K562 (cell line): ENCODE results near the gene PTPRC. TPM values are rescaled to one million over a fixed set of nuclear protein-coding genes. Genes with fewer than 3 reads are reported as not detected.

Experiments
- ATAC-seq: fragments of 200-7000 bp; cut with Tn5 transposase; 3 replicates; pipeline ENCODE4 v1.9.1; 2020; ENCODE audit warnings: moderate library complexity
- BruUV-seq: library from RNA; stranded (reverse); fragments of 400-500 nt; replicated peaks from 2 replicates; lab custom pipeline; 2021; lab: Mats Ljungman, UMichigan
- CTCF ChIA-PET: fragments of 300-600 bp; formaldehyde crosslinking; extraction: SDS; loops from one replicate; lab custom pipeline; 2021; ENCODE audit warnings: low intra/inter-chr PET ratio; lab: Yijun Ruan, JAX
- POLR2A ChIA-PET: fragments of 300-600, 350-650 bp; sonication (Branson Sonifier 250); formaldehyde crosslinking; extraction: SDS; loops from one replicate; lab custom pipeline; 2021; ENCODE audit warnings: antibody characterized with exemption, inconsistent platforms; lab: Yijun Ruan, JAX
- DNase-seq, 4 experiments: peaks; one replicate each; pipeline versions ENCODE4 v3.0.0 to v3.0.0-alpha.2; 2011 to 2018; ENCODE audit warnings: low spot score in 3 of 4, mixed read lengths in 3 of 4; ENCODE audit errors: extremely low read depth in 1 of 4
- FAIRE-seq: peaks from 2 replicates; lab custom pipeline; 2011; peaks lifted over from hg19 to GRCh38; lab: Jason Lieb, UNC
- H2AFZ ChIP-seq: 2 replicates; pipeline ENCODE4 v1.6.0; 2011; ENCODE audit warnings: low read depth, low read length, control low read depth, inconsistent platforms
- H3K27ac ChIP-seq: fragments of 200-600 bp; 3 replicates; pipeline ENCODE4 v1.8.0; 2011; ENCODE audit warnings: low read depth, mild to moderate bottlenecking, control low read depth, inconsistent platforms, low read length, moderate library complexity, mixed read lengths; ENCODE audit errors: extremely low read depth
- H3K27me3 ChIP-seq, 2 experiments: fragments of 300-600 bp in 1 of 2; 2 replicates in 1 of 2; 3 replicates in 1 of 2; pipeline versions ENCODE4 v1.6.0 to v1.8.0; 2011; ENCODE audit warnings: inconsistent platforms in 2 of 2, low read length in 2 of 2, mild to moderate bottlenecking in 1 of 2, mixed read lengths in 1 of 2, moderate library complexity in 1 of 2; ENCODE audit not compliant: control insufficient read depth in 2 of 2, insufficient read depth in 2 of 2
- H3K36me3 ChIP-seq: fragments of 300-600 bp; 3 replicates; pipeline ENCODE4 v1.8.0; 2011; ENCODE audit warnings: mild to moderate bottlenecking, low read length, inconsistent platforms; ENCODE audit not compliant: control insufficient read depth, insufficient read depth
- H3K4me1 ChIP-seq, 2 experiments: fragments of 200-600 bp in 1 of 2; replicated peaks in 1 of 2; 2 replicates in 1 of 2; 3 replicates in 1 of 2; pipeline versions ENCODE4 v1.5.1 to v1.8.0; 2011; ENCODE audit warnings: inconsistent platforms in 2 of 2, low read length in 2 of 2, mild to moderate bottlenecking in 1 of 2, mixed read lengths in 1 of 2, moderate library complexity in 1 of 2; ENCODE audit not compliant: control insufficient read depth in 2 of 2, insufficient read depth in 2 of 2
- H3K4me2 ChIP-seq: 2 replicates; pipeline ENCODE4 v1.6.1; 2011; ENCODE audit warnings: low read length, control low read depth, inconsistent platforms, mixed read lengths; ENCODE audit not compliant: insufficient read depth
- H3K4me3 ChIP-seq: fragments of 200-600 bp; sonication (generic), shearing (Covaris generic); 2 replicates; pipeline ENCODE4 v1.5.1; 2016; ENCODE audit warnings: control low read depth, inconsistent platforms
- H3K79me2 ChIP-seq: fragments of 200-600 bp; 3 replicates; pipeline ENCODE4 v1.8.0; 2011; ENCODE audit warnings: low read length, inconsistent platforms; ENCODE audit not compliant: control insufficient read depth, insufficient read depth
- H3K9ac ChIP-seq, 2 experiments: 2 replicates each; pipeline versions ENCODE4 v1.6.0 to v1.6.1; 2011; ENCODE audit warnings: low read depth in 2 of 2, low read length in 2 of 2, control low read depth in 1 of 2, inconsistent platforms in 1 of 2, mild to moderate bottlenecking in 1 of 2, mixed read lengths in 1 of 2; ENCODE audit not compliant: insufficient read depth in 1 of 2
- H3K9me1 ChIP-seq: one replicate; pipeline ENCODE4 v1.6.0; 2011; ENCODE audit warnings: inconsistent platforms, mild to moderate bottlenecking, low read length, moderate library complexity; ENCODE audit not compliant: control insufficient read depth, insufficient read depth
- H3K9me3 ChIP-seq: replicated peaks from 2 replicates; pipeline ENCODE4 v1.5.1; 2011; ENCODE audit warnings: low read depth, low read length, inconsistent platforms; ENCODE audit not compliant: control insufficient read depth, insufficient read depth
- H4K20me1 ChIP-seq: replicated peaks from 2 replicates; pipeline ENCODE4 v1.6.1; 2011; ENCODE audit warnings: low read length, inconsistent platforms, mixed read lengths; ENCODE audit not compliant: control insufficient read depth, insufficient read depth
- CHCHD3 ChIP-seq: fragments of 250-450 bp; sonication (Bioruptor Pico); IDR thresholded peaks from 2 replicates; pipeline ENCODE4 v2.1.2; 2022; ENCODE audit warnings: mild to moderate bottlenecking
- ERF ChIP-seq: fragments of 450-650 bp; formaldehyde crosslinking; IDR thresholded peaks from 2 replicates; pipeline ENCODE4 v1.4.0; 2020; ENCODE audit warnings: mild to moderate bottlenecking, mixed read lengths
- GTF2E2 ChIP-seq: fragments of 200-800 bp; sonication (Bioruptor generic); IDR thresholded peaks from 2 replicates; pipeline ENCODE4 v1.6.1; 2016; ENCODE audit warnings: missing genetic modification characterization, missing compliant biosample characterization
- NFYB ChIP-seq: IDR thresholded peaks from 2 replicates; pipeline ENCODE4 v1.6.1; 2011; ENCODE audit warnings: mild to moderate bottlenecking, moderate library complexity; ENCODE audit not compliant: insufficient read length; ENCODE audit errors: extremely low read depth
- PTRF ChIP-seq: fragments of 450-650 bp; IDR thresholded peaks from 2 replicates; pipeline ENCODE4 v1.6.1; 2016; ENCODE audit warnings: mild to moderate bottlenecking, missing genetic modification characterization, missing compliant biosample characterization
- RFX5 ChIP-seq: IDR thresholded peaks from 2 replicates; pipeline ENCODE4 v1.6.1; 2011; ENCODE audit warnings: low read depth, mild to moderate bottlenecking, improper control_type of control experiment, low read length
- ZBTB49 ChIP-seq: sonication (generic); formaldehyde crosslinking; IDR thresholded peaks from 2 replicates; pipeline ENCODE4 v1.8.0; 2022; ENCODE audit warnings: missing genetic modification reagents, mild to moderate bottlenecking, borderline replicate concordance
- in situ Hi-C: fragments of 300-500 bp; cut with MboI; formaldehyde crosslinking; loops from 4 replicates; pipeline ENCODE4 v1.15.0; 2018; ENCODE audit warnings: inconsistent platforms, mixed read lengths
- intact Hi-C: fragments of 100-400 bp; cut with micrococcal nuclease; formaldehyde crosslinking; loops from 2 replicates; pipeline ENCODE4 v1.14.2; 2022
- polyA plus RNA-seq, 8 experiments: library from polyadenylated mRNA; depleted of rRNA in 4 of 8; stranded (reverse) in 5 of 8; unstranded in 3 of 8; fragments of >200 nt; fragmentation: Nextera tagmentation in 2 of 8; fragmentation: Illumina TruSeq in 1 of 8; extraction: Ambion mirVana in 2 of 8; extraction: Trizol in 1 of 8; gene quantifications; 2 replicates each; pipeline versions ENCODE4 v1.2.1 to v1.2.3, GENCODE V29; 2011 to 2014; ENCODE audit warnings: inconsistent platforms in 1 of 8, missing spikeins in 1 of 8
- total RNA-seq, 7 experiments: library from RNA; depleted of rRNA in 6 of 7; stranded (reverse); fragments of >200 nt in 6 of 7; fragmentation: Illumina TruSeq in 2 of 7; extraction: Trizol in 2 of 7; gene quantifications; 2 replicates each; pipeline versions ENCODE4 v1.2.1 to v1.2.3, GENCODE V29; 2011 to 2021; ENCODE audit warnings: low replicate concordance in 1 of 7

The PTPRC gene
- total and polyA plus RNA-seq, 9 of the 15 experiments (the other 6 are each of a cell fraction or from before 2014, with no cell fraction given): 7.1 to 107 (median 62.9) TPM

- peaks cover 8% of the 10 kb centered on the region; the same call in 1 of the 3 replicates for H3K36me3 ChIP-seq
- in situ Hi-C loops: no loop called here
- no peaks in the 10 kb centered on the region for H4K20me1 ChIP-seq
- no peak overlapping the region for H3K4me3 ChIP-seq
- H3K27ac ChIP-seq: peak overlapping the region; percentile 46; the same call in 1 of the 3 replicates
- no peak for DNase-seq
- intact Hi-C loops: no loop called here
- POLR2A ChIA-PET: interaction anchor here (0.7 to 2.2 kb wide), 5 partner anchors 9 to 668 kb away, joined by 3 to 8 read pairs (median 3); no protein-coding TSS in a partner anchor
- TF ChIP-seq PTRF (tag): no peak
- TF ChIP-seq RFX5: no peak
- TF ChIP-seq NFYB: no peak
- no peak for TF ChIP-seq CHCHD3
- 0 out of 2 replicates have a peak, but pooled peaks have one; percentile 34 for TF ChIP-seq GTF2E2
- TF ChIP-seq ZBTB49: no peak
- no peak for TF ChIP-seq ERF
- CTCF ChIA-PET: no interaction called here
- no peaks in the 10 kb centered on the region for H3K9me1 ChIP-seq
- no peak for ATAC-seq
- FAIRE-seq: no peak
- no peak overlapping the region for H3K9ac ChIP-seq
- no peak overlapping the region for H2AFZ ChIP-seq
- H3K79me2 ChIP-seq: peaks cover 43% of the 10 kb centered on the region
- BruUV-seq: no TSS peak
- H3K9me3 ChIP-seq: no peaks in the 10 kb centered on the region; the same call in 1 of the 2 replicates
- no peak overlapping the region for H3K4me2 ChIP-seq
- peaks cover 3 to 18% of the 10 kb centered on the region in 2 experiments; a peak in 4 of 5 replicates for H3K4me1 ChIP-seq
- H3K27me3 ChIP-seq: no peaks in the 10 kb centered on the region
Measured at GRCh38 chr1:198667807-198668206, 29.0 kb downstream of the PTPRC start.
